ENCODE measurements around the gene RIOK3. TPM values are rescaled to one million over a fixed set of nuclear protein-coding genes. Genes with fewer than 3 reads are reported as not detected.

The RIOK3 gene
- total and polyA plus RNA-seq, 10 of the 15 experiments (the other 5 are each of a cell fraction or from before 2014, with no cell fraction given) = 18.0 to 87.5 (median 53.8) TPM

DNA sequence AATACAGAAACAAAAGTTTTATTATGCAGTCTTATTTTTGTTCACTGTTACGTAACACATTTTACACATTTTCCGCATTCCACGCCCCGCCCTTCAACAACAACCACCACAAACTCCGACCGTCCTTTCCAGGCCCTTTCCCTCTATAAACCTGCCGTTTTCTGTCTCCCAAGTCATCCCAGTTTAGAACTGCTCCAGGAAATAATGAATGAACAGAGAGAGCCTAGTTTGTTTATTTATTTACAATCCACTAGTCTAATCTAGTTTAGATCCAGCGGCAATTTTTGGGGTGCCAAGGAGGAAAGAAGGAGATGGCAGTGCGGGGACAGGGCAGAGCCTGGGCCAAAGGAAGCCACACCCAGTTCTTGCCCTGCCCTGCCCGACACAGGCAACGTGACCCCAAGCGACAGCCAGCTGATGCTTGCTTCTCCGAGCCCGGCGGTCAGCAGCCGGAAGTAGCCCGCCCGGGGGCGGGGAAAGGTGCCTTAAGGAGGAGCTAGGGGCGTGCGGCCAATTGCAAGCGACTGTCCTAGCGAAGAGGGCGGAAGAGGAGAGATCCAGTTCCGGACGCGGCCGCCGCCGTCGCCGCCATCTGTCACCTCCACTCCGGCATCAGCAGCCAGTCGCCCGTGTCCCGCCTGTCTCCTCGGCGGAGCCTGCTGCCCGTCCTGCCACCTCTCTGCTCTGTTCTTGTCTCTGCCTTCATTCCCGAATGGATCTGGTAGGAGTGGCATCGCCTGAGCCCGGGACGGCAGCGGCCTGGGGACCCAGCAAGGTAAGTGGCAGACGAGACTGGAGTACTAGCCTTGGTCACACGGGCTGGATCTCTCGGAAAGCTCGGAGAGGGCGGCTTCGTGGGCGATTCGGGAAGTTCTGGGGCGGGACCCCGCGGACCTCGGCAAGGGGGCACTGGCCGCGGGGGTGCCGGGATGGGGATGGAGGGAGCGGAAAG lies at the start of gene RIOK3 (continued):
- TF ChIP-seq EZH2 (IDR thresholded peaks at IDR 0.05; ENCODE audit: borderline replicate concordance, control insufficient read depth, low read depth, low read length) = no peak
- no peak for TF ChIP-seq KDM1A (IDR thresholded peaks at IDR 0.05; ENCODE audit: borderline replicate concordance)
- TF ChIP-seq, protein P1, sequence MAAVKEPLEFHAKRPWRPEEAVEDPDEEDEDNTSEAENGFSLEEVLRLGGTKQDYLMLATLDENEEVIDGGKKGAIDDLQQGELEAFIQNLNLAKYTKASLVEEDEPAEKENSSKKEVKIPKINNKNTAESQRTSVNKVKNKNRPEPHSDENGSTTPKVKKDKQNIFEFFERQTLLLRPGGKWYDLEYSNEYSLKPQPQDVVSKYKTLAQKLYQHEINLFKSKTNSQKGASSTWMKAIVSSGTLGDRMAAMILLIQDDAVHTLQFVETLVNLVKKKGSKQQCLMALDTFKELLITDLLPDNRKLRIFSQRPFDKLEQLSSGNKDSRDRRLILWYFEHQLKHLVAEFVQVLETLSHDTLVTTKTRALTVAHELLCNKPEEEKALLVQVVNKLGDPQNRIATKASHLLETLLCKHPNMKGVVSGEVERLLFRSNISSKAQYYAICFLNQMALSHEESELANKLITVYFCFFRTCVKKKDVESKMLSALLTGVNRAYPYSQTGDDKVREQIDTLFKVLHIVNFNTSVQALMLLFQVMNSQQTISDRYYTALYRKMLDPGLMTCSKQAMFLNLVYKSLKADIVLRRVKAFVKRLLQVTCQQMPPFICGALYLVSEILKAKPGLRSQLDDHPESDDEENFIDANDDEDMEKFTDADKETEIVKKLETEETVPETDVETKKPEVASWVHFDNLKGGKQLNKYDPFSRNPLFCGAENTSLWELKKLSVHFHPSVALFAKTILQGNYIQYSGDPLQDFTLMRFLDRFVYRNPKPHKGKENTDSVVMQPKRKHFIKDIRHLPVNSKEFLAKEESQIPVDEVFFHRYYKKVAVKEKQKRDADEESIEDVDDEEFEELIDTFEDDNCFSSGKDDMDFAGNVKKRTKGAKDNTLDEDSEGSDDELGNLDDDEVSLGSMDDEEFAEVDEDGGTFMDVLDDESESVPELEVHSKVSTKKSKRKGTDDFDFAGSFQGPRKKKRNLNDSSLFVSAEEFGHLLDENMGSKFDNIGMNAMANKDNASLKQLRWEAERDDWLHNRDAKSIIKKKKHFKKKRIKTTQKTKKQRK (IDR thresholded peaks at IDR 0.05; ENCODE audit: low read depth, low read length) = no peak
- TF ChIP-seq WRNIP1 (IDR thresholded peaks at IDR 0.05; ENCODE audit: borderline replicate concordance, low read depth, low read length) = no peak
- TF ChIP-seq CREM (IDR thresholded peaks at IDR 0.05; ENCODE audit: low read depth) = peak; percentile 43
- TF ChIP-seq BCL3 (IDR thresholded peaks at IDR 0.05; ENCODE audit: borderline replicate concordance, insufficient read depth, low read depth, low read length, poor library complexity, severe bottlenecking) = no peak
- TF ChIP-seq ATF3 (IDR thresholded peaks at IDR 0.05; ENCODE audit: borderline replicate concordance, extremely low read depth, low read depth, low read length) = no peak
- no peak for TF ChIP-seq SREBF2 (IDR thresholded peaks at IDR 0.05; ENCODE audit: low read length)
- TF ChIP-seq NBN (IDR thresholded peaks at IDR 0.05) = peak; percentile 56; the same call in 1 of the 2 replicates
- no peak for TF ChIP-seq MEF2B (IDR thresholded peaks at IDR 0.05; ENCODE audit: partially characterized antibody, poor library complexity, severe bottlenecking)
- TF ChIP-seq BHLHE40 (IDR thresholded peaks at IDR 0.05; ENCODE audit: borderline replicate concordance in 1 of 2, low read depth in 2 of 2, low read length in 1 of 2) = peak; percentile 50 to 80; a peak in 2 of 4 replicates
- TF ChIP-seq MYC (IDR thresholded peaks at IDR 0.05; ENCODE audit: insufficient read depth, insufficient read length, insufficient replicate concordance, low read length, severe bottlenecking) = no peak
- TF ChIP-seq, protein P2, sequence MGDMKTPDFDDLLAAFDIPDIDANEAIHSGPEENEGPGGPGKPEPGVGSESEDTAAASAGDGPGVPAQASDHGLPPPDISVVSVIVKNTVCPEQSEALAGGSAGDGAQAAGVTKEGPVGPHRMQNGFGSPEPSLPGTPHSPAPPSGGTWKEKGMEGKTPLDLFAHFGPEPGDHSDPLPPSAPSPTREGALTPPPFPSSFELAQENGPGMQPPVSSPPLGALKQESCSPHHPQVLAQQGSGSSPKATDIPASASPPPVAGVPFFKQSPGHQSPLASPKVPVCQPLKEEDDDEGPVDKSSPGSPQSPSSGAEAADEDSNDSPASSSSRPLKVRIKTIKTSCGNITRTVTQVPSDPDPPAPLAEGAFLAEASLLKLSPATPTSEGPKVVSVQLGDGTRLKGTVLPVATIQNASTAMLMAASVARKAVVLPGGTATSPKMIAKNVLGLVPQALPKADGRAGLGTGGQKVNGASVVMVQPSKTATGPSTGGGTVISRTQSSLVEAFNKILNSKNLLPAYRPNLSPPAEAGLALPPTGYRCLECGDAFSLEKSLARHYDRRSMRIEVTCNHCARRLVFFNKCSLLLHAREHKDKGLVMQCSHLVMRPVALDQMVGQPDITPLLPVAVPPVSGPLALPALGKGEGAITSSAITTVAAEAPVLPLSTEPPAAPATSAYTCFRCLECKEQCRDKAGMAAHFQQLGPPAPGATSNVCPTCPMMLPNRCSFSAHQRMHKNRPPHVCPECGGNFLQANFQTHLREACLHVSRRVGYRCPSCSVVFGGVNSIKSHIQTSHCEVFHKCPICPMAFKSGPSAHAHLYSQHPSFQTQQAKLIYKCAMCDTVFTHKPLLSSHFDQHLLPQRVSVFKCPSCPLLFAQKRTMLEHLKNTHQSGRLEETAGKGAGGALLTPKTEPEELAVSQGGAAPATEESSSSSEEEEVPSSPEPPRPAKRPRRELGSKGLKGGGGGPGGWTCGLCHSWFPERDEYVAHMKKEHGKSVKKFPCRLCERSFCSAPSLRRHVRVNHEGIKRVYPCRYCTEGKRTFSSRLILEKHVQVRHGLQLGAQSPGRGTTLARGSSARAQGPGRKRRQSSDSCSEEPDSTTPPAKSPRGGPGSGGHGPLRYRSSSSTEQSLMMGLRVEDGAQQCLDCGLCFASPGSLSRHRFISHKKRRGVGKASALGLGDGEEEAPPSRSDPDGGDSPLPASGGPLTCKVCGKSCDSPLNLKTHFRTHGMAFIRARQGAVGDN (IDR thresholded peaks at IDR 0.05) = peak; percentile 56; the same call in 1 of the 2 replicates
- no peak for TF ChIP-seq PBX3 (IDR thresholded peaks at IDR 0.05; ENCODE audit: insufficient replicate concordance, low read depth, low read length)
- TF ChIP-seq ZBED1 (IDR thresholded peaks at IDR 0.05; ENCODE audit: borderline replicate concordance) = no peak
- TF ChIP-seq ATF7 (IDR thresholded peaks at IDR 0.05; ENCODE audit: low read depth) = no peak
- TF ChIP-seq TCF12 (IDR thresholded peaks at IDR 0.05; ENCODE audit: low read depth, low read length) = peak; percentile 16; the same call in 1 of the 2 replicates

Measured in GM12878 (cell line).